HG03175 (cell line): Measurements from ENCODE around the gene CD7.

Experiments used
- ATAC-seq: cut with Tn5 transposase; IDR thresholded peaks from one replicate; pipeline ENCODE4 v1.9.1; 2021; ENCODE audit warnings: mild to moderate bottlenecking, moderate library complexity; ENCODE audit not compliant: unreplicated experiment

Gene CD7

GRCh38 chr17:82266142-82266541, 51.3 kb downstream of the CD7 start:
- ATAC-seq, result no peak
